Measurements from ENCODE around the gene ZNF124. TPM values are rescaled to one million over a fixed set of nuclear protein-coding genes. Genes with fewer than 3 reads are reported as not detected.

The ZNF124 gene
- total and polyA plus RNA-seq, 2 of the 8 experiments (the other 6 are each of a cell fraction or from before 2014, with no cell fraction given), result 4.6 to 39.9 TPM

DNA sequence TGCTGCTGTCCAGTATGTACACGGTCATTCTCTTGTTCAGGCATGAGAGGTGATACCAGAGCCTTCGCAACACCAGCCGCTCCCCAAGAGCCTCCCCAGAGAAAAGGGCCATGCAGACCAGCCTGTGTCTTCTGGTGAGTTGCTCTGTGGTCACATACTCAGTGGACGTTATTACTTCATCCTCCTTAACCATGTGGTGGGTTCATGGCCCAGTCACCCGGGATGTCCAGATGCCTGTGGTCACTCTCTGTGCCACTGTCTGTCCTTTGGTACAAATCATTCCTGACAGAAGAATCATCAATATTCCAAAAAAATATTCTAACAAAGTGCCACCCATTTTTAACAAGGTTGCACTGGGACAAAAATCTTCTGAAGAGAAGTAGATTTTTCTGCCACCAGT lies 8.8 kb upstream of the ZNF124 start:
- FAIRE-seq (no peak), DNase-seq (ENCODE audit: low read depth in 1 of 2, low spot score in 2 of 2) (no peak)
- H3K23me2 ChIP-seq (ENCODE audit: low read depth, low read length), result no peaks in the 10 kb centered on the region
- H3K23ac ChIP-seq (ENCODE audit: insufficient read length), result no peak overlapping the region
- peaks cover 3 to 10% of the 10 kb centered on the region in 2 experiments; a peak in 3 of 4 replicates for H3K9me3 ChIP-seq (ENCODE audit: insufficient read depth in 2 of 2, low read depth in 1 of 2, low read length in 1 of 2)
- no peaks in the 10 kb centered on the region for H3K36me3 ChIP-seq (ENCODE audit: control insufficient read depth in 2 of 4, insufficient read depth in 4 of 4, low read length in 3 of 4)
- H2BK120ac ChIP-seq (replicated peaks; ENCODE audit: low read depth, low read length), result no peak overlapping the region
- 93% methylated on average over 5 of the region's 5 CpGs; no CpG with 5 or more reads in 1 of the 2 experiments for WGBS, 2 experiments (ENCODE audit: extremely low coverage in 1 of 2, insufficient coverage in 1 of 2, insufficient read length in 1 of 2, insufficient replicate concordance in 2 of 2, low coverage in 1 of 2, low lambda C conversion rate in 2 of 2, missing lambda C conversion rate in 1 of 2)
- H3K27me3 ChIP-seq (replicated peaks in 1 of 4; ENCODE audit: control insufficient read depth in 3 of 4, extremely low read depth in 1 of 4, insufficient read depth in 3 of 4, low read length in 3 of 4), result no peaks in the 10 kb centered on the region
- no peak overlapping the region for H3K4me2 ChIP-seq (ENCODE audit: insufficient read depth in 1 of 2, low read depth in 2 of 2, low read length in 2 of 2)
- no peak overlapping the region for H3K56ac ChIP-seq (replicated peaks; ENCODE audit: insufficient read length, low read depth, low read length)
- H2BK20ac ChIP-seq (ENCODE audit: low read length), result no peak overlapping the region
- no peaks in the 10 kb centered on the region for H3K4me1 ChIP-seq (replicated peaks in 1 of 4; ENCODE audit: control insufficient read depth in 3 of 4, insufficient read depth in 4 of 4, low read length in 3 of 4)
- H4K20me1 ChIP-seq (replicated peaks in 1 of 2; ENCODE audit: control insufficient read depth in 1 of 2, insufficient read depth in 2 of 2, low read length in 2 of 2), result no peaks in the 10 kb centered on the region
- no peak overlapping the region for H2AK5ac ChIP-seq (ENCODE audit: low read depth, low read length)
- no peak overlapping the region for H4K5ac ChIP-seq (ENCODE audit: insufficient read length, low read depth, low read length)
- no peak for TF ChIP-seq EP300 (IDR thresholded peaks at IDR 0.05; ENCODE audit: borderline replicate concordance in 1 of 2, low read depth in 2 of 2, low read length in 2 of 2)
- no peak for TF ChIP-seq CEBPB (IDR thresholded peaks at IDR 0.05; ENCODE audit: low read depth, low read length)
- no peak for TF ChIP-seq YY1 (IDR thresholded peaks at IDR 0.05; ENCODE audit: low read depth, low read length)
- no peak for TF ChIP-seq CHD2 (IDR thresholded peaks at IDR 0.05; ENCODE audit: low read length)
- TF ChIP-seq, protein P1, sequence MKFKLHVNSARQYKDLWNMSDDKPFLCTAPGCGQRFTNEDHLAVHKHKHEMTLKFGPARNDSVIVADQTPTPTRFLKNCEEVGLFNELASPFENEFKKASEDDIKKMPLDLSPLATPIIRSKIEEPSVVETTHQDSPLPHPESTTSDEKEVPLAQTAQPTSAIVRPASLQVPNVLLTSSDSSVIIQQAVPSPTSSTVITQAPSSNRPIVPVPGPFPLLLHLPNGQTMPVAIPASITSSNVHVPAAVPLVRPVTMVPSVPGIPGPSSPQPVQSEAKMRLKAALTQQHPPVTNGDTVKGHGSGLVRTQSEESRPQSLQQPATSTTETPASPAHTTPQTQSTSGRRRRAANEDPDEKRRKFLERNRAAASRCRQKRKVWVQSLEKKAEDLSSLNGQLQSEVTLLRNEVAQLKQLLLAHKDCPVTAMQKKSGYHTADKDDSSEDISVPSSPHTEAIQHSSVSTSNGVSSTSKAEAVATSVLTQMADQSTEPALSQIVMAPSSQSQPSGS (IDR thresholded peaks at IDR 0.05; ENCODE audit: low read length), result no peak
- no peak for TF ChIP-seq RFX5 (IDR thresholded peaks at IDR 0.05; ENCODE audit: borderline replicate concordance, low read depth, low read length)
- no peak overlapping the region for H2BK5ac ChIP-seq (ENCODE audit: low read depth, low read length)
- no peak overlapping the region for H4K8ac ChIP-seq (ENCODE audit: extremely low read depth, insufficient read depth, low read length)
- H3K18ac ChIP-seq (ENCODE audit: extremely low read depth, low read length), result no peak overlapping the region
- no peak overlapping the region for H3K4me3 ChIP-seq (ENCODE audit: extremely low read depth in 1 of 4, insufficient read depth in 2 of 4, low read depth in 3 of 4, low read length in 4 of 4)
- ChIA-PET POLR2A (ENCODE audit: partially characterized antibody) (no interaction called here), CTCF (ENCODE audit: partially characterized antibody) (interaction anchor here (1.2 kb wide), 1 partner anchor 15 kb away, joined by 3 read pairs; no protein-coding TSS in a partner anchor)
- H3K27ac ChIP-seq (ENCODE audit: low read depth, low read length), result no peak overlapping the region
- H2BK12ac ChIP-seq (ENCODE audit: low read depth, low read length), result no peak overlapping the region
- no peak overlapping the region for H4K91ac ChIP-seq (replicated peaks; ENCODE audit: insufficient read length, low read length)
- H3K79me2 ChIP-seq (ENCODE audit: control insufficient read depth in 1 of 2, insufficient read depth in 2 of 2, low read length in 2 of 2), result no peaks in the 10 kb centered on the region
- no peak overlapping the region for H3K9ac ChIP-seq (replicated peaks in 1 of 4; ENCODE audit: extremely low read depth in 1 of 4, low read depth in 3 of 4, low read length in 3 of 4)
- no peak overlapping the region for H2AFZ ChIP-seq (ENCODE audit: low read length)
- H3K79me1 ChIP-seq (ENCODE audit: low read depth, low read length), result no peaks in the 10 kb centered on the region
- no peak overlapping the region for H3K4ac ChIP-seq (replicated peaks; ENCODE audit: insufficient read length, low read depth, low read length)
- H3K14ac ChIP-seq (ENCODE audit: insufficient read length), result no peak overlapping the region
- H2BK15ac ChIP-seq (ENCODE audit: low read length), result no peak overlapping the region
